ENCODE data around the gene SKA2. TPM values are rescaled to one million over a fixed set of nuclear protein-coding genes. Genes with fewer than 3 reads are reported as not detected.

Gene SKA2
- total and polyA plus RNA-seq, 2 donors from 2014 or later = 29.2 to 40.3 TPM

GRCh38 chr17:59199398-59199797 lies 44.4 kb upstream of the SKA2 start:
- FAIRE-seq = no peak
- Histone ChIP-seq H3K4me3 (ENCODE audit: low read length in 3 of 3) (no peak overlapping the region), H3K27me3 (ENCODE audit: control insufficient read depth, insufficient read depth, low read length) (no peaks in the 10 kb centered on the region), H3K27ac (ENCODE audit: low read depth in 2 of 2, low read length in 2 of 2) (no peak overlapping the region), H3K4me1 (ENCODE audit: control insufficient read depth in 2 of 3, insufficient read depth in 2 of 3, low read depth in 1 of 3, low read length in 3 of 3) (no peaks in the 10 kb centered on the region), H3K9me3 (ENCODE audit: control insufficient read depth in 2 of 3, insufficient read depth in 1 of 3, low read length in 3 of 3) (no peaks in the 10 kb centered on the region), H3K9ac (ENCODE audit: low read length in 3 of 3) (no peak overlapping the region), H3K36me3 (ENCODE audit: control insufficient read depth in 2 of 3, insufficient read depth in 3 of 3, low read length in 3 of 3) (no peaks in the 10 kb centered on the region)
- DNase-seq = no peak
- intact Hi-C loops (cut with DNase I) = no loop called here
- no peak for TF ChIP-seq CTCF (IDR thresholded peaks at IDR 0.05; ENCODE audit: borderline replicate concordance, extremely low read depth, insufficient read depth)

- H3K36me3 ChIP-seq (ENCODE audit: control insufficient read depth in 2 of 3, insufficient read depth in 3 of 3, low read length in 3 of 3) = no peaks in the 10 kb centered on the region
- no peak overlapping the region for H3K4me3 ChIP-seq (ENCODE audit: low read length in 3 of 3)
- intact Hi-C loops (cut with DNase I) = no loop called here
- no peak overlapping the region for H3K27ac ChIP-seq (ENCODE audit: low read depth in 2 of 2, low read length in 2 of 2)
- FAIRE-seq = no peak
- H3K9me3 ChIP-seq (ENCODE audit: control insufficient read depth in 2 of 3, insufficient read depth in 1 of 3, low read length in 3 of 3) = no peaks in the 10 kb centered on the region
- no peak for TF ChIP-seq CTCF (IDR thresholded peaks at IDR 0.05; ENCODE audit: borderline replicate concordance, extremely low read depth, insufficient read depth)
- DNase-seq = no peak
- no peak overlapping the region for H3K9ac ChIP-seq (ENCODE audit: low read length in 3 of 3)
- no peaks in the 10 kb centered on the region for H3K27me3 ChIP-seq (ENCODE audit: control insufficient read depth, insufficient read depth, low read length)
- no peaks in the 10 kb centered on the region for H3K4me1 ChIP-seq (ENCODE audit: control insufficient read depth in 2 of 3, insufficient read depth in 2 of 3, low read depth in 1 of 3, low read length in 3 of 3)
Observed at GRCh38 chr17:59193336-59193862, 38.4 kb upstream of the SKA2 start.

- intact Hi-C loops (cut with DNase I) = no loop called here
- no peak overlapping the region for H3K9ac ChIP-seq (ENCODE audit: low read length in 3 of 3)
- no peak for FAIRE-seq
Observed at GRCh38 chr17:59190806-59191205, 35.8 kb upstream of the SKA2 start.

More at GRCh38 chr17:59190806-59191205, 35.8 kb upstream of the SKA2 start:
- no peak for TF ChIP-seq CTCF (IDR thresholded peaks at IDR 0.05; ENCODE audit: borderline replicate concordance, extremely low read depth, insufficient read depth)
- Histone ChIP-seq H3K36me3 (ENCODE audit: control insufficient read depth in 2 of 3, insufficient read depth in 3 of 3, low read length in 3 of 3) (no peaks in the 10 kb centered on the region), H3K4me1 (ENCODE audit: control insufficient read depth in 2 of 3, insufficient read depth in 2 of 3, low read depth in 1 of 3, low read length in 3 of 3) (no peaks in the 10 kb centered on the region), H3K27ac (ENCODE audit: low read depth in 2 of 2, low read length in 2 of 2) (no peak overlapping the region), H3K4me3 (ENCODE audit: low read length in 3 of 3) (no peak overlapping the region), H3K9me3 (ENCODE audit: control insufficient read depth in 2 of 3, insufficient read depth in 1 of 3, low read length in 3 of 3) (no peaks in the 10 kb centered on the region), H3K27me3 (ENCODE audit: control insufficient read depth, insufficient read depth, low read length) (no peaks in the 10 kb centered on the region)
- no peak for DNase-seq

All from kidney (tissue), 14 donors.